Hepatocyte (in vitro differentiated cells): ENCODE results near the gene SPATA24. TPM values are rescaled to one million over a fixed set of nuclear protein-coding genes. Genes with fewer than 3 reads are reported as not detected.

Experiments
- DNase-seq: peaks from one replicate; pipeline ENCODE4 v3.0.0-alpha.2; 2016; ENCODE audit warnings: low spot score
- H2AFZ ChIP-seq: fragments of 200-600 bp; sonication (generic); 2 replicates; pipeline ENCODE4 v1.6.0; 2016; ENCODE audit warnings: antibody characterized with exemption, mild to moderate bottlenecking
- H3K27ac ChIP-seq: fragments of 200-600 bp; sonication (generic); 2 replicates; pipeline ENCODE4 v1.5.1; 2016; ENCODE audit warnings: mild to moderate bottlenecking
- H3K27me3 ChIP-seq: fragments of 200-600 bp; sonication (generic); 2 replicates; pipeline ENCODE4 v1.6.1; 2016
- H3K36me3 ChIP-seq: fragments of 200-600 bp; sonication (generic); replicated peaks from 2 replicates; pipeline ENCODE4 v1.5.1; 2016; ENCODE audit warnings: low read depth; ENCODE audit not compliant: insufficient read depth
- H3K4me1 ChIP-seq: fragments of 200-600 bp; sonication (generic); 2 replicates; pipeline ENCODE4 v1.5.1; 2016; ENCODE audit warnings: mild to moderate bottlenecking, moderate library complexity; ENCODE audit not compliant: insufficient read depth
- H3K4me2 ChIP-seq: fragments of 200-600 bp; sonication (generic); 2 replicates; pipeline ENCODE4 v1.6.0; 2016
- H3K4me3 ChIP-seq: fragments of 200-600 bp; sonication (generic); 2 replicates; pipeline ENCODE4 v1.5.1; 2016; ENCODE audit warnings: mild to moderate bottlenecking
- H3K79me2 ChIP-seq: fragments of 200-600 bp; sonication (generic); 2 replicates; pipeline ENCODE4 v1.6.0; 2017; ENCODE audit warnings: mild to moderate bottlenecking
- H3K9me2 ChIP-seq: fragments of 200-600 bp; sonication (generic); replicated peaks from 2 replicates; pipeline ENCODE4 v1.6.0; 2017; ENCODE audit warnings: mild to moderate bottlenecking; ENCODE audit not compliant: insufficient read depth
- H3K9me3 ChIP-seq: fragments of 200-600 bp; sonication (generic); 2 replicates; pipeline ENCODE4 v1.5.1; 2016; ENCODE audit warnings: low read depth, mild to moderate bottlenecking
- H4K20me1 ChIP-seq: fragments of 200-600 bp; sonication (generic); 2 replicates; pipeline ENCODE4 v1.6.0; 2016; ENCODE audit warnings: mild to moderate bottlenecking; ENCODE audit not compliant: insufficient read depth, poor library complexity, severe bottlenecking
- CTCF ChIP-seq: fragments of 200-600 bp; sonication (generic); IDR thresholded peaks from 2 replicates; pipeline ENCODE4 v1.5.1; 2016; ENCODE audit warnings: antibody characterized with exemption, mild to moderate bottlenecking; ENCODE audit not compliant: poor library complexity
- EZH2 ChIP-seq: fragments of 200-600 bp; sonication (generic); IDR thresholded peaks from 2 replicates; pipeline ENCODE4 v1.6.1; 2016; ENCODE audit warnings: antibody characterized with exemption, mild to moderate bottlenecking, borderline replicate concordance
- EZH2phosphoT487 ChIP-seq: fragments of 200-600 bp; sonication (generic); IDR thresholded peaks from one replicate; pipeline ENCODE4 v1.6.1; 2018; ENCODE audit warnings: antibody characterized with exemption, mild to moderate bottlenecking, low read depth, moderate library complexity; ENCODE audit not compliant: unreplicated experiment, severe bottlenecking
- WGBS: methylation state at CpG from one replicate; pipeline ENCODE4 v1.1.6; 2016; ENCODE audit warnings: low lambda C conversion rate; ENCODE audit errors: missing lambda C conversion rate; 5-methylcytosine and 5-hydroxymethylcytosine counted together
- polyA plus RNA-seq: library from polyadenylated mRNA; unstranded; fragments of >200 nt; fragmentation: Nextera tagmentation; extraction: Ambion mirVana; gene quantifications from 2 replicates; pipeline ENCODE4 v1.2.1, GENCODE V29; 2016
- total RNA-seq: library from RNA; depleted of rRNA; stranded (reverse); fragments of >200 nt; gene quantifications from 2 replicates; pipeline ENCODE4 v1.2.3, GENCODE V29; 2014

SPATA24 gene
- total and polyA plus RNA-seq, 2 experiments from 2014 or later = 6.3 to 9.8 TPM

GRCh38 chr5:139430015-139430414, 26.1 kb upstream of the SPATA24 start:
- no peak for TF ChIP-seq EZH2phosphoT487
- TF ChIP-seq EZH2 = no peak
- TF ChIP-seq CTCF = no peak
- H3K36me3 ChIP-seq = no peaks in the 10 kb centered on the region
- H3K27me3 ChIP-seq = no peaks in the 10 kb centered on the region
- H3K4me3 ChIP-seq = no peak overlapping the region
- DNase-seq = no peak
- no peaks in the 10 kb centered on the region for H3K79me2 ChIP-seq
- H4K20me1 ChIP-seq = no peaks in the 10 kb centered on the region
- no peaks in the 10 kb centered on the region for H3K9me2 ChIP-seq
- no peak overlapping the region for H3K4me2 ChIP-seq
- no peak overlapping the region for H2AFZ ChIP-seq
- no peaks in the 10 kb centered on the region for H3K9me3 ChIP-seq
- no peak overlapping the region for H3K27ac ChIP-seq
- H3K4me1 ChIP-seq = no peaks in the 10 kb centered on the region
- 92% methylated on average over 2 of the region's 2 CpGs for whole genome bisulfite sequencing

GRCh38 chr5:139426203-139426885, 22.5 kb upstream of the SPATA24 start:
- Histone ChIP-seq H3K4me3 (no peak overlapping the region), H3K4me2 (no peak overlapping the region), H3K27me3 (no peaks in the 10 kb centered on the region)

GRCh38 chr5:139425497-139425896, 21.6 kb upstream of the SPATA24 start:
- H3K4me3 ChIP-seq = no peak overlapping the region
- H3K9me3 ChIP-seq = no peaks in the 10 kb centered on the region
- no peaks in the 10 kb centered on the region for H3K79me2 ChIP-seq
- H3K4me2 ChIP-seq = no peak overlapping the region
- H3K27me3 ChIP-seq = no peaks in the 10 kb centered on the region
- no peaks in the 10 kb centered on the region for H4K20me1 ChIP-seq
- H2AFZ ChIP-seq = no peak overlapping the region
- H3K4me1 ChIP-seq = no peaks in the 10 kb centered on the region
- TF ChIP-seq CTCF (no peak), EZH2 (no peak), EZH2phosphoT487 (no peak)
- H3K9me2 ChIP-seq = no peaks in the 10 kb centered on the region
- WGBS = 88% methylated on average over 5 of the region's 5 CpGs
- no peak overlapping the region for H3K27ac ChIP-seq
- no peaks in the 10 kb centered on the region for H3K36me3 ChIP-seq
- no peak for DNase-seq

More at GRCh38 chr5:139426203-139426885, 22.5 kb upstream of the SPATA24 start:
- no peak for TF ChIP-seq EZH2
- TF ChIP-seq EZH2phosphoT487 = no peak
- TF ChIP-seq CTCF = no peak
- Histone ChIP-seq H3K4me1 (no peaks in the 10 kb centered on the region), H3K27ac (no peak overlapping the region), H3K9me3 (no peaks in the 10 kb centered on the region), H3K36me3 (no peaks in the 10 kb centered on the region), H2AFZ (no peak overlapping the region), H3K9me2 (no peaks in the 10 kb centered on the region), H4K20me1 (no peaks in the 10 kb centered on the region), H3K79me2 (no peaks in the 10 kb centered on the region)
- 79% methylated on average over 8 of the region's 8 CpGs for WGBS
- no peak for DNase-seq
